ENCODE measurements around the gene SARM1.

DNA sequence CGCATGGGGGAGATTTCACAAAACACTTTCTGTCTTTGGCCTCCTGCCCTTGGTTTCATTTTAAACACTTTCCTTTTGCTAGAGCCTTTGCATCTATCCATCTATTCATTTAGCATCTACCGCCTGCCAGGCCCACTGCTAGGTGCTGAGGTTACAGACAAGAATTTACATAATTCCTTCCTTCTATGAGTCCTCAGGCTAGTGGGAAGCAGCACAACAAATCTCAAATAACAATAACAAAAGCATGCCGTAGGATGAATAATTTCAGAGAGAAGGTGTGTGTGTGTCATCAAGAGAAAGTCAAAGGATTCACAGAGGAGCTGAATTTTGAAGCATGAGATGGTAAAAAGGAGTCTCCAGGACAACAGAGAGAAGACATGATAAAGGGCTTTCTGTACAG is 40.6 kb downstream of the SARM1 start:
- TF ChIP-seq, protein P1, sequence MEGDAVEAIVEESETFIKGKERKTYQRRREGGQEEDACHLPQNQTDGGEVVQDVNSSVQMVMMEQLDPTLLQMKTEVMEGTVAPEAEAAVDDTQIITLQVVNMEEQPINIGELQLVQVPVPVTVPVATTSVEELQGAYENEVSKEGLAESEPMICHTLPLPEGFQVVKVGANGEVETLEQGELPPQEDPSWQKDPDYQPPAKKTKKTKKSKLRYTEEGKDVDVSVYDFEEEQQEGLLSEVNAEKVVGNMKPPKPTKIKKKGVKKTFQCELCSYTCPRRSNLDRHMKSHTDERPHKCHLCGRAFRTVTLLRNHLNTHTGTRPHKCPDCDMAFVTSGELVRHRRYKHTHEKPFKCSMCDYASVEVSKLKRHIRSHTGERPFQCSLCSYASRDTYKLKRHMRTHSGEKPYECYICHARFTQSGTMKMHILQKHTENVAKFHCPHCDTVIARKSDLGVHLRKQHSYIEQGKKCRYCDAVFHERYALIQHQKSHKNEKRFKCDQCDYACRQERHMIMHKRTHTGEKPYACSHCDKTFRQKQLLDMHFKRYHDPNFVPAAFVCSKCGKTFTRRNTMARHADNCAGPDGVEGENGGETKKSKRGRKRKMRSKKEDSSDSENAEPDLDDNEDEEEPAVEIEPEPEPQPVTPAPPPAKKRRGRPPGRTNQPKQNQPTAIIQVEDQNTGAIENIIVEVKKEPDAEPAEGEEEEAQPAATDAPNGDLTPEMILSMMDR (IDR thresholded peaks at IDR 0.05) = no peak
- no peak for TF ChIP-seq ZFX (IDR thresholded peaks at IDR 0.05; ENCODE audit: borderline replicate concordance)
